Measurements from ENCODE around the gene SLC25A39.

DNA sequence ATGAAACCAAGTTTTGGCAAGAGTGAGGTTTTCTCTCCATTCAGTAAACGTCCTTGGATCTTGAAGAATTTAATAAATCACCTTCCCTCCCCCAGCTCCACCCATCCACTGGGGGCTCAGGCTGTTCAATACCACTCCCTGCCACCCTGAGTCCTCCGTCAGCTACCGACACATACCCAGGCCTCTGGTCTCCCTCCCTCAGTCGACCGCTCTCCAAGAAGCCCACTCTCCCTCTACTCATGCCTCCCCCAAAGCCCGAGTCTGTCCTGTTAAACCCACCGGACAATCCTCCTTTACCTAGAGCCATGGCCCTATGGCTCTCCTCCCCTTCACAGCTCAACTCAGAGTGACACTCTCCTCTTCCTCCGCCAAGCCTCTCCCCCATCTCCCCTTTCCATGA is 37.0 kb downstream of the SLC25A39 start:
- TF ChIP-seq, protein P1, sequence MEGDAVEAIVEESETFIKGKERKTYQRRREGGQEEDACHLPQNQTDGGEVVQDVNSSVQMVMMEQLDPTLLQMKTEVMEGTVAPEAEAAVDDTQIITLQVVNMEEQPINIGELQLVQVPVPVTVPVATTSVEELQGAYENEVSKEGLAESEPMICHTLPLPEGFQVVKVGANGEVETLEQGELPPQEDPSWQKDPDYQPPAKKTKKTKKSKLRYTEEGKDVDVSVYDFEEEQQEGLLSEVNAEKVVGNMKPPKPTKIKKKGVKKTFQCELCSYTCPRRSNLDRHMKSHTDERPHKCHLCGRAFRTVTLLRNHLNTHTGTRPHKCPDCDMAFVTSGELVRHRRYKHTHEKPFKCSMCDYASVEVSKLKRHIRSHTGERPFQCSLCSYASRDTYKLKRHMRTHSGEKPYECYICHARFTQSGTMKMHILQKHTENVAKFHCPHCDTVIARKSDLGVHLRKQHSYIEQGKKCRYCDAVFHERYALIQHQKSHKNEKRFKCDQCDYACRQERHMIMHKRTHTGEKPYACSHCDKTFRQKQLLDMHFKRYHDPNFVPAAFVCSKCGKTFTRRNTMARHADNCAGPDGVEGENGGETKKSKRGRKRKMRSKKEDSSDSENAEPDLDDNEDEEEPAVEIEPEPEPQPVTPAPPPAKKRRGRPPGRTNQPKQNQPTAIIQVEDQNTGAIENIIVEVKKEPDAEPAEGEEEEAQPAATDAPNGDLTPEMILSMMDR (IDR thresholded peaks at IDR 0.05), result no peak
- TF ChIP-seq POLR2A (IDR thresholded peaks at IDR 0.05) (no peak), POLR2AphosphoS5 (IDR thresholded peaks at IDR 0.05) (no peak)

Data from transverse colon (tissue), 4 donors.